ENCODE data around the gene FOXL3. TPM values are rescaled to one million over a fixed set of nuclear protein-coding genes. Genes with fewer than 3 reads are reported as not detected.

Gene FOXL3
- total RNA-seq, 1 donor from 2014 or later: not detected

DNA sequence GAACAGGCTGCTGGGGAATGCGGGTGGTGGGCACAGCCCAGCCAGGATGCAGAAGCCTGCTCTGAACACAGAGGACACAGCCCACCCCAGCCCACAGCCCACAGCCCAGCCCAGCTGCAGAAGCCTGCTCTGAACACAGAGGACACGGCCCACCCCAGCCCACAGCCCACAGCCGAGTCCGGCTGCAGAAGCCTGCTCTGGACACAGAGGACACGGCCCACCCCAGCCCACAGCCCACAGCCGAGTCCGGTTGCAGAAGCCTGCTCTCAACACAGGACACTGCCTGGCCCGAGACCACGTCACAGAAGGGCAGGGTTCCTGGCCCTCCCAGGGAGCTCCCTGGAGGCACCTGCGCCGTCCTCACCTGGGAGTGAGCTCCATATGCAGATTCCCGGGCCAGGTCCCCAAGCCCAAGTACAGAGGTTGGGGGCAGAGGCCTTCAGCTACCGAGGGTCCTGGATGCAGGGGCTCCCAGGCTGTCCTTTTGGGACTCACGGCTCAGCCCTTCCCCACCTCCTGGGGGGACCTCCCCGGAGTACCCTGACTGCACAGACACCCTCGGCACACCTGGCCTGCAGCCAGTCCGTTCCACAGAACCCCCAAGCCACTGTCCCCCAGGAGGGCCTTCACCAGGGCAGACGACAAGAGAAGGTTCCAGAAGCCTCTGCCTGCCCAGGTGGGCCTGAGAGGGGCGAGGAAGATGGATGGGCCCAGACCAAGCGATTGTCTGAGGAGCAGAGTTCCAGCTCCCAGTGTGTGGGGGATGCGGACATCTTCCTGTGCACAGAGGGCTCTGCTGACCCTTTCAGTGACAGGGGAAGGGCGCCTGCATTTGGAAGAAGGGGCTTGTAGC lies 23.7 kb upstream of the FOXL3 start:
- ATAC-seq (peak; percentile 13), DNase-seq (ENCODE audit: low spot score) (no peak)

DNA sequence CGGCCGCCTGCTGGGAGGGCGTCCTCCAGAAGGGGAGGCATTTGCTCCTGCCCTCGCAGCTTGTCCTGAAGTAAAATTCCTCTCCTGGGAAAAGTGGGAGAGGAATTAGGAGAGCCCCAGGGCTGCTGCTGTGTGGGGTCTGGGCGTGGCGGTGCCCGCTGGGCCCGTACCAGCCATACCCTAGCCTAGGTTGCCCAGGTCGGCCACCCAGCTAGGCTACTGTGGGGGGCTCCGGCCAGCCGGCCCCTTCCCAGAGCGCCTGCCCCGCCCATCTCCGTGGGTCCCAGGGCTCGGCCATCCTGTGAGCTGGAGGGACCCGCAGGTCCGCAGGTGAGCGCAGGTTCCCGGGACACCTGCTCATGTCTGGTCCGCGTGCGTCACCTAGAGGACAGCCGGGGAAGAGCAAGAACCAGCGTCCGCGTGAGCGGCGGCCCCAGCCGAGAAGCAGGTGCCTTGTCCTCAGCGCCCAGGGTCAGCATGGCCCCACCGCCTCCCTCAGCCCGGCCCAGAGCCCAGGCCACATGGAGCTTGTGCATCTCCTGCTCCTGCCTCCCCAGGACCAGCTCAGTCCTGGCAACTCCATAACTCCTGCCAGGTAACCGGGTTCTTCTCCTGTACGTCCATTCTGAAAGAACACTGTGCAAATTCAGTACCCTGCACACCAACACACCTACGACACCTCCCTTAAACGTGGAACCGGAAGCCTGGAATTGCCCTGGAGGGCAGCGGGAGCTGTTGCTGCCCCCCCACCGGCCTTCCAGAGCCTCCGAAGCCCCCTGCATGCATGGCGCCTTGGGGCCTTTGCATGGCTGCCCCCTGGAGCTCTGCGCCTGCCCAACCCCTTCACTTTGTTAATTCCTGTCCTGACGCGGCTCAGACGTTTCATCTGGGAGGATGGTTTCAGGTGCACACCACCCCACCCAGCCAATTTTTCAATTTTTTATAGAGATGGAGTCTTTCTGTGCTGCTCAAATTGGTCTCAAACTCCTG lies 22.8 kb upstream of the FOXL3 start:
- DNase-seq (ENCODE audit: low spot score) (no peak), ATAC-seq (peak; percentile 23)

DNA sequence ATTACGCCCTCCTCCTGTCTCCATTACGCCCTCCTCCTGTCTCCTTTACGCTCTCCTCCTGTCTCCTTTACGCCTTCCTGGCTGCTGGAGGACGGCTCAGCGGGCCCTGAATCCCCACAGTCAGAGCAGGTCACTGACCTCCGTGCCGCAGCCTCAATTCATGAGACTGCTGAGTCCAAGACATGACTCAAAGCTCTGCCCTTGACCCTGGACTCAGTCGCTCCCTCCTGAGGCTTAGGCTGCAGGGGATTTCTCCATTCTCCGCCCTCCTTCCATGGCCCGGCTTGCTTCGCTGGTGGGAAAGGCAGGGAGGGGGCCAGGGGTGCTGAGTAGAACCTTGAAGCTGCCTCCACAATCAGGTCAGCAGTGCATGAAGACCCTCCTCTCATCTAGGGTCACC lies 21.0 kb upstream of the FOXL3 start:
- ATAC-seq (no peak), DNase-seq (ENCODE audit: low spot score) (no peak)

DNA sequence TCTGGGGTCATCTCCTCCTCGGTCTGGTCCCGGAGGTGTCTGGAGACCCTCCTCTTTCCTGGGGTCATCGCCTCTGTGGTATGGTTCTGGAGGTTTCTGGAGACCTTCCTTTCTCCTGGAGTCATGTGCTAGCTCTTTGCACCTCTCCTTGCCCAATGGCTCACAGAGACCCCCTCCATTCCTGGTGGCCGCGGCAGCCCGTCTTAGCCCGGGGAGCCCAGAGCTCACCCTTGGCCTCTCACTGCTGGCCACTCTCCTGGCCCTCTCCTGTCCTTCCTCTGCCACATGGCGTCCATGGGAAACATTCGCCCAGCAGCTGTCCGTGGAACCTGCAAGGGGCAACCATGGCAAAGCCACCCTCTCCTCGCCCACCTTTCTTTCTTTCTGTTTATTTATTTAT lies 20.2 kb upstream of the FOXL3 start:
- no peak for DNase-seq (ENCODE audit: low spot score)

DNA sequence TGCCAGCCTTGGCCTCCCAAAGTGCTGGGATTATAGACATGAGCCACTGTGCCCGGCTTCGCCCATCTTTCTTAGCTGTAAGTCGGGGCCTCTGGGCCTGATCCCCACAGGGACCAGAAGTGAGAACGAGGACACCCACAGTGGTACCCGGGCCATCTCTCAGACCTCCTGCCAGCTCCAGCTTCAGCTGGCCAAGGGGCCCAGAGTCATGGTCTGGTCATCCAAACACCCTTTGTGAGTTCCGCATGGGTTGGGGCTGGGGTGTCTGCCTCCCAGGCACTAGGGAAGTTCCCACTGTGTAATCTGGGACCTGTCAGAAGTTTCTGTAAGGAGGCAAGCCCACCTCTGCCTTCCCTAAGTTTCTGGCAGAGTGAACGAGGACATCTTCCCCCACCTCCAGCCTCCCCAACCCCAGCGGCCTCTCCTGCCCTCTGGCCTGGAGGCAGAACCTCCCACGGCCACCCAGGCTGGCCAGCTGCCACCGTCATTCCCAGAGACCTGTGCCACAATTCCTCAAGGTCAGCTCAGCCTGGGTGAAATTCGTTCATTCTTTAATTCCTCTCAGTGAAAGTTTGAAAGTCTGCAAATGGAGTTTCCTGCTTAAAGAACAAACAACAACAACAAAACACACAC lies 19.5 kb upstream of the FOXL3 start:
- DNase-seq (ENCODE audit: low spot score): no peak
- ATAC-seq: no peak

More for the DNA sequence above, 20.2 kb upstream of the FOXL3 start:
- ATAC-seq: no peak

DNA sequence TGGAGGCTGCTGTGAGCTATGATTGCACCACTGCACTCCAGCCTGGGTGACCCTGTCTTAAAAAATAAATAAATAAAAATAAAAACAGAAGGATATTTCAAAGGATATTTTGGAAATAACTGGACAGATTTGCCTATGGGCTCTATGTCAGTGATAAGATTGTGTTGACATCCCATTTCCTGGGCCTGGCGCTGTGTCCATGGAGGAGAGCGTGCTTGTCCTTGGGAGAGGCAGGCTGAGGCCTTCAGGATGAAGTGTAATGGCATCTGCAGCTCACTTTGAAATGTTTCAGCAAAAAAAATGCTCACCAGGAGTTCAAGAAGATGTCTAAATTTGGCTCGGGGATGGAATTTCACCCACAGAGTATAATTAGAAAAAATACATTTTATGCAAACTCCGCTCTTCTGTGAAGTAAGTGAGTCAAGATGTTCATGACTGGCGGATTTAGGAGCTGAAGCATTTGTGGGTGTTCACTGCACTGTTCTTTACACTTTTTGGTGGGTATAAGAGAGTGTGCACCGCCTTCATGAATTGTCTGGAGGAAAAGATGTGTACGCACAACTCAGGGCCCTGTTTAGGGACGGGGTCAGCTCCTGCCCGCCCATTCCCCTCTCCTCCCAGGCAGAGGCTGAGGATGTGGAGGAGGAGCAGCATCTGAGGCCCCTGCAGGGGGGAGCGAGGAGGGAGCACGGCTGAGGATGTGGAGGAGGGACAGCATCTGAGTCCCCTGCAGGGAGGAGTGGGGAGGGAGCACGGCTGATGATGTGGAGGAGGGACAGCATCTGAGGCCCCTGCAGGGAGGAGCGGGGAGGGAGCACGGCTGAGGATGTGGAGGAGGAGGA lies 18.5 kb upstream of the FOXL3 start:
- ATAC-seq (no peak), DNase-seq (ENCODE audit: low spot score) (no peak)

DNA sequence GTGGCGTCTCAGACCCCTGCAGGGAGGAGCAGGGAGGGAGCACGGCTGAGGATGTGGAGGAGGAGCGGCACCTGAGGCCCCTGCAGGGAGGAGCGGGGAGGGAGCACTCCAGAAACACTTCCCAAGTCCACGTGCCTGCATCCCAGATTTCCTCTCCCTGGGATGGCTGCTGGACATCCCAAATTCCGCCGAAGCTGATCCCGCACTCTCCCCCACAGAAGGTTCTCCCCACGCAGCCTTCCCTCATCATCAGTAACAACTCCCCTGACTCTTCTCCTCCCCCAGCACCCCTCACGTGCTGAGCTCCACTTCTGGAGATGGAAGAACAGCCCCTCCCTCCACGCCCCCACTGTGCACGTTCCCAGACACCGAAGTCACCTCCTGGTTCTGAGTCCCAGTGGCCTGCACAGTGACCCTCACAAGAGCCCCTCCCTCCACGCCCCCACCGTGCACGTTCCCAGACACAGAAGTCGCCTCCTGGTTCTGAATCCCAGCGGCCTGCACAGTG lies 17.8 kb upstream of the FOXL3 start:
- ATAC-seq: no peak
- no peak for DNase-seq (ENCODE audit: low spot score)

DNA sequence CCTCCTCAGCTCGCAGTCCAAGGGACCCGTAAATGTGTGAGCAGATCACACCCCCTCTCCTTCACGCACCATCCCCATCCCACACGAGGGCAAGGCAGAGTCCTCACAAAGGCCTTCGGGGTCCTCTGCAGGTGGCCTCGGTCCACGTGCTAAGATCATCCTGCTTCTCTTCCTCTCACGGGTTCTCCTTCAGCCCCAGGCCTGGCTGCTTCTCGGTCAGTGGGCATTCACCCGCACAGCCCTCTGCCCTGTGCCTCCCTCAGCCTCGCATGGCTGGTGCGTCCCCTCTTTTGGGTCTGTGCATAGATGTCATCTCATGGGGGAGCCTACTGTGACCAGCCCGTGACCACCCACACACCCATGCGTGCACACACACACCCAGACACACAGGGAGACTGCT lies 17.3 kb upstream of the FOXL3 start:
- no peak for DNase-seq (ENCODE audit: low spot score)
- ATAC-seq: no peak

DNA sequence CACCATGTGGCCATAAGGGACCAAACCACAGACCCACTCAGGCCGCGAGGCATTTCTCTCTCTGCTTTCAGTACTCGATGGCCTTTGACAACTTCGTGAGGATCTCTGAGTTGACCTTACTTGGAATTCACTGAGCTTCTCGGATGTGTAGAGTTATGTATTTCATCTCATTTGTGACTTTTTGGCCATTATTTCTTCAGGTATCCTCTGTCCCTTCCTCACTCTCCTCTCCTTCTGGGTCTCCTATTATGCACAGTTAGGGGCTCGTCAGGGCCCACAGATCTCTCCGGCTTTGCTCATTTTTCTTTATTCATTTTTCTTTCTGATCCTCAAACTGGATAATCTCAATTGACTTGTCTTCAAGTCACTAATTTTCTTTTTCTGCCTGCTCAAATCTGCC lies 16.6 kb upstream of the FOXL3 start:
- DNase-seq (ENCODE audit: low spot score): no peak
- ATAC-seq: no peak

DNA sequence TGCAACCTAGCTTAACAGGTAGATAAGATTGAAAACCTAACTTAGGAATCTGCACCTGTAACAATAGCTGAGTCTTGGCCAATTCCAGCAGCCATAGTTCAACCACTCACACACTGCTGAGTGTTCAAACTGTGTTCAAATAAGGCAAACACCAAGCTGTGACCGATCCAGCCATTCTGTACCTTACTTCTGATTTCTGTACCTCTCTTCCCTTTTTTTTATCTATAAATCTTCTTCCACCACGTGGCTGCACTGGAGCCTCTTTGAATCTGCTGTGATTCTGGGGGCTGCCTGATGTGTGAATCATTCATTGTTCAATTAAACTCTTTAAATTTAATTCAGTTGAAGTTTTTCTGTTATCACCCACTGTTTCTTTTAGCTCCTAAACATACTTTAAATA lies 15.7 kb upstream of the FOXL3 start:
- no peak for DNase-seq (ENCODE audit: low spot score)
- no peak for ATAC-seq

DNA sequence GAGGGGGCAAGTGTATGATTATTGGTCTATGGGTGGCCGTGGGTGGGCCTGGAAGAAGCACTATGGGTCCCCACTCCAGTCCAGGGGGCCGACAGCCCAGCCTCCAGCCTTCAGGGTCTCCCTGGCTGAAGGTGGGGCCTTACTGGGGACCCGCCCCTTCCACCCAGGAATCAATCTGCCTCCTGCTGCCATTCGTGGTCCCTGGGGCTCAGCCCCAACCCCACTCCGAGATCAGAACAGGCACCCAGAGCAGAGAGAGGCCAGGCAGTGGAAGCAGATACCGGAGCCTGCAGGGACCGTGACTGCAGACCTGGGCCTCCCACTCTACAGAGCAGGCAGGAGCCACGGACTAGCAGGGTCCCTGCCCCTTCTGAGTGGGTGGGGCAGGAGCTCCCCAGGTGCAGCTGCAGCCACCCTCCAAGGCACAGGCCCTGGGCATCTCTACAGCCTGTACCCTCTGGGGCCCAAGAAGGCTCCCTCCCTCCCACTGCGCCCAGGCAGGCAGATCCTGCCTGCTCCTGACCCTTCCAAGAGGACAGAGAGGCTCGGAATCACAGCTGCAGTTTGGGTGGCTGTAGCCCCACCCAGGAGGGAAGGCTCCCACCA lies 13.6 kb upstream of the FOXL3 start:
- no peak for ATAC-seq
- no peak for DNase-seq (ENCODE audit: low spot score)

DNA sequence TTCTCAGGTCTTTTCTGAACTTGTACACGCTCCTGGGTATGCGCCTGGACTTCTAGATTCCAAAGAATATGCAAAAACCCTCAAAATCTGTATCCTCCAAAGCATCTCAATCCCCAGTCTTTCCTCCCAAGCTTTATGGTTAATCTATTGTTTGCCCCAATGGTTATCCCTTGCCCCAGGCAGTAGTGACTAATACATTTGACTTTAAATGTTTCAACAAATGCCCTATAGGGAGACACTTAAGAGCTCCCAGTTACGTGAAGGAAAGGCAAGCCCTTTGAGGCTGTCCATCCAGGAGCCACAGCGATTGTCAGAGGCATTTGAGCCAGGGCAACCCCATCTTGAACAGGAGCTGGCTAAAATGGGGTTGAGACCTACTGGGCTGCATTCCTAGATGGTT lies 12.7 kb upstream of the FOXL3 start:
- DNase-seq (ENCODE audit: low spot score) (no peak), ATAC-seq (no peak)

DNA sequence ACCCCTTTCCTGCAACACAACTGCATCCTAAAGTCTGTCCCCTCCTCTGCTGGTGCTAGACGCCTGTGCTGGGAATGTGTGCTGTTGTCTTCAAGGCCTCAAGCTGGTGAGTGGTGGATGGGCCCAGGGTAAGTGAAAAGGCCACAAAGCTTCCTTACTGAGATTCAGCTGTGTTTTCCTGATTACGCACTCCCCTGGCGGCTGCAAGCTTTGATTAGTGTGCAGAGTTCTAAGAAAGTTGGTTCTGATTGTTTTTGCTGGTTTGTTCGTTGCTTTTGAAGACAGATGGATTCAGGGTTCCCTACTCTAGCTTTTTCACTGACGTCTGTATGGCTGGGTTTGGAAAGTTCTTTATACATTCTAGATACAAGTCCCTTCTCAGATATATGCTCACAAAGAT lies 11.9 kb upstream of the FOXL3 start:
- ATAC-seq (no peak), DNase-seq (ENCODE audit: low spot score) (no peak)

DNA sequence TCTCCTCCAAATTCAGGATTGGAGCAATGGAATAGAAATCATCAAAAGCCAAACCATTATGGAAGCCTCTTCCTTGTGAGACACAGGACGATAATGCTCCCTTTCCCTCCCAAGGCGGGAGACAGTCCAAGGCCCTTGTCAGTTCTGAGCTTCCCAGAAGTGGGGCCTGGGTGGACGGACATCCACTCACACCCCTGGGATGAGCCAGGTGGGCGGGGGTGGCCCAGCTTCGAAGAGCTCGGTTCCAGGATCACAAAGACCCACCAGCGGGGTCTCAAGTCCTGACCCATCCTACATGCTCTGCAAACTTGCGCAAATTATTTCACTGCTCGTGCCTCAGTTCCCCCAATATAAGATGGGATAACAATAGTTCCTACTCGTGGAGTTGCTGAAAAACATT lies 10.1 kb upstream of the FOXL3 start:
- DNase-seq (ENCODE audit: low spot score) (no peak), ATAC-seq (no peak)

DNA sequence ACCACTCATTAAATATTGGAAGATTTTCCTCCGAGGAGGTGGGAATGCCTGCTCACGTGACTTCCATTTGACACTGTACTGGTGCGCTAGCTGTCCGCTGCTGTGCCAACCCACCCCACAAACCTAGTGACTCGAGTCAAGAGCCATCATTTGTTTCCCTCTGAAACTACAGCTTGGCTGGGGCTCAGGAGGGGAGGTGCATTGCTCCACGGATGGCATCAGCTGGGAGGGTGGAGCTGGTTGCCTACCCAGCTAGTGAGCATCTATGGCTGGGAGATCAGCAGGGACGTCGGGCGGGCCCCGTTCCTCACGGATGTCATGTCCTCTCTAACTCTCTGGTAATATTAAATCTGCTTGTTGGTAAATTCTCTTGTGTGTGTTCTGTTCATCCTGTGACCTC lies 9.5 kb upstream of the FOXL3 start:
- no peak for ATAC-seq
- no peak for DNase-seq (ENCODE audit: low spot score)

DNA sequence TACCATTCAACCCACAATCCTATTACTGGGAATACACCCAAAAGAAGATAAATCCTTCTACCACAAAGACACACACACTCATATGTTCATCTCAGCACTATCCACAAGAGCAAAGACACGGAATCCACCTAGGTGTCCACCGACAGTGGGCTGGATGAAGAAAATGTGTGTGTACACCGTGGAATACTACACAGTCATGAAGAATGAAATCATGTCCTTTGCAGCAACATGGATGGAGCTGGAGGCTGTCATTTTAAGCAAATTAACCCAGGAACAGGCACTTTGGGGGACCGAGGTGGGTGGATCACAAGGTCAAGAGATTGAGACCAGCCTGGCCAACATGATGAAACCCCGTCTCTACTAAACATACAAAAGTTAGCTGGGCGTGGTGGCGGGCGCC lies 8.3 kb upstream of the FOXL3 start:
- DNase-seq (ENCODE audit: low spot score): no peak
- ATAC-seq: no peak

DNA sequence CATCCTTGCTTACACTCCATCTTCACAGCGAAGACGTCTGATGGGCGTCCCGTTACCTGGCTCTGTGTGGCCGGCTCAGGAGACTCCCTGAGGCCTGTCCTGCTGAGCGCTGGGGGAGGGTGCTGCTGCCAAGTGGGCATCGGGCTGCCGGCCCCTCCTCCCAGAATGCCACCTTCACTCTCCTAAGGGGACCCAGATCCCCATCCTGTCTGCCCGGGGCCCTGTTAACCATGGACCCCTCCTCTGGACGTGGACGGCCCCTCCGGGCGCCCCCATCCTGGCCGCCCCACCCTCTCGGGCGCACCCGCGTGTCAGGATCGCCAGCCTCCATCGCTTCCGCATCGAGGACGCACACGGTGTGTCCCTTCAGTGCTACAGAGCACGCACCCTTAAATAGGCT lies 7.3 kb upstream of the FOXL3 start:
- ATAC-seq: no peak
- no peak for DNase-seq (ENCODE audit: low spot score)

DNA sequence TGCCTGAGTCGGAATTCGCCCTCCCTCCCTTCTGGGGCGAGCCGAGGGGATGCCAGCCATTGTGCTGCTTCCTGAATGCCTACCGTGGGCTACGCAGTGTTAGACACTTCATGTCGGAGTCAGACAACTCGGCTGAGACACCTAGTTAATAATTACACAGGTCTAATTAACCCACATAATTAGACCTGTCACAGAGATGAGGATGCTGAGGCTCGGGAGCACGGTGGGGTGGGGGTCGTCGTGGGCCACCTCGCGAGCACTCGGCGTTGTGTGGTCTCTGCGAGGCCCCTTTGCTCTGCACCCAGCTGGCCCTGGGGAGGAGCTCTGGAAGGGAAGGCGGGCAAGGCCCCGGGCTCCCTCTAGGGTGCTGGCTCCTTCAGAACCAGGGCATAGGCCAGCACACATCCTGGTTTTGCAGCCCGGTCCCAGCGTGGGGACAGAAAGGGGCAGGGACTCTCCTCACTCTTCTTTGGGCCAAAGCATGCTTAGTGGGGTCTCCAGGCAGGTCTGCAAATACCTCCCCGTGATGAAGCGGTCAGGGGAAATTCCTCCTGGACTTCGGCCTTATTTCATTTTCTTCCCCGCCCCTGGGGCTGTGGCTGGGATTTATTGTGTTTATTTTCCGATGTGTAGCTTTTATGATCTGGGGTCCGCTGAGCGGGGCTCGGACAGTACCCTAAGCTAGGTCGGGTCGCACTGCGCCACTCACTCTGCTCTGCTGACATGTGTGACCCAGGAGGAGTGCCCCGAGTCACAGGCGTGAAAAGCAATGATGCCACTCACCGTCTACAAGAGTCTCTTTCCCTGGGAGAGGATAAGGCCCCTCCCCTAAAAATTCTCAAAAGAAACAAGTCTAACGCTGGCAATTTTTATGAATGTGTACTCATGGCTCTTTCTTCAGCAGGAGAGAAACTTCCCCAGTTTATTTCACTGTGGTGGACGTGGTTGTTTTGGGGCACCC lies 4.9 kb upstream of the FOXL3 start:
- ATAC-seq (no peak), DNase-seq (ENCODE audit: low spot score) (no peak)

DNA sequence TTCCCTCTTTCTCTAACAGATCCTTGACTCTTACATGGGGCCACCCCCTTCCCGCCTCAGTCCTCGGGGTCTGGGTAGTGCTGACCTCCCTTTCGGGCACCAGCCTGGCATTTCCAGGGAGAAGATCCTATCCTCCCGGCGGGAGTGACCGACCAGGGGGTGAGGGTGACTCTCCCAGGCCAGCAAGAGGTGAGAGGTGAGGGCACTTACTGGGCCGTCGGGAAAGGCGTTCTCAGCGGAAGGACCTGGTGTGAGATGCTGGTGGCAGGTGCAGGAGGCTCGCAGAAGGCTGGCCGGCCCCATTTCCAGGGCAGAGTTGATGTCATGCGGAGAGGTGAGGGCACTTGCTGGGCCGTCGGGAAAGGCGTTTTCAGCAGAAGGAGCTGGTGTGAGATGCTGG lies 4.2 kb upstream of the FOXL3 start:
- no peak for DNase-seq (ENCODE audit: low spot score)
- no peak for ATAC-seq
